GM18505 (cell line): ENCODE data around the gene C12orf57.

Experiments
- ATAC-seq: cut with Tn5 transposase; IDR thresholded peaks from one replicate; pipeline ENCODE4 v1.9.1; 2021; ENCODE audit not compliant: unreplicated experiment
- POLR2A ChIP-seq: IDR thresholded peaks from 4 replicates; pipeline ENCODE4 v1.6.1; 2011; ENCODE audit warnings: borderline replicate concordance; ENCODE audit not compliant: insufficient read depth, insufficient read length; ENCODE audit errors: extremely low read depth

The C12orf57 gene

DNA sequence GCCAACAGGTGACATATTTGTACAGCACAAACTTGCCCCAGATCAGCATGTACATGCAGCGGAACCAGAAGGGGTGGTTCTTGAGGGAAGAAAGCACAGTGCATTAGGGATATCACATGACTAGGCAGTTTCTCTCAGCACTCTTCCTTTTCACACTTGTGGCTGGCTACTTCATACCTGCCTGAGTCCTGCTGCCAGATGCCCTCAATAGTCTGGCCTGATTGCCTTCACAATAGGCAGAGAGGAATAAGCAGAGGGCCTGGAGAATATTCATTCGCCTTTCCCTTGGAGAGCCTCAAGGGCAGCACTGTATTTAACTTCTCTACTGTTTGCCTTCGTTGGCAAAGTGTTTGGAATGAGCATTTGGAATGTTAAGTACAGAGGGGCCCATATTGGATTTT, 34.8 kb downstream of the C12orf57 start:
- no peak for TF ChIP-seq POLR2A
- no peak for ATAC-seq

DNA sequence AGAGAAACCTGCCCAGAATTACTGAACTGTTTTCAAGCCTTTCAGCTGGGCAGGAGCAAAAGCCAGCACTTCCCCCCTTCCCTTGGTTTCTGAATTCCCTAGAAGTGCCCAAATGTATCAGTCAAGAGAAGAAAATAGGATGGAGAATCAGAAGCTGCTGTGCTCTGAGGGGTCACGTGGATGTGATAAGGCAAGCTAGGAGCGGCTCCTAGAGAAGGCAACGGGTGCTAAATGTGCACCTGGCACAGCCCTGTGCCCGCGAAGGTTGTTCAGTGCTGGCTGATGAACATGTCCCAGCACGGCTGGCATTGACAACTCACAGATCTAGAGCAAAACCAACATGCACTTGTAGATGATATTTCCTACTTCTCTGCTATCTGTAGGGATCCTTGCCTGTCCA, 35.2 kb downstream of the C12orf57 start:
- no peak for ATAC-seq
- no peak for TF ChIP-seq POLR2A

DNA sequence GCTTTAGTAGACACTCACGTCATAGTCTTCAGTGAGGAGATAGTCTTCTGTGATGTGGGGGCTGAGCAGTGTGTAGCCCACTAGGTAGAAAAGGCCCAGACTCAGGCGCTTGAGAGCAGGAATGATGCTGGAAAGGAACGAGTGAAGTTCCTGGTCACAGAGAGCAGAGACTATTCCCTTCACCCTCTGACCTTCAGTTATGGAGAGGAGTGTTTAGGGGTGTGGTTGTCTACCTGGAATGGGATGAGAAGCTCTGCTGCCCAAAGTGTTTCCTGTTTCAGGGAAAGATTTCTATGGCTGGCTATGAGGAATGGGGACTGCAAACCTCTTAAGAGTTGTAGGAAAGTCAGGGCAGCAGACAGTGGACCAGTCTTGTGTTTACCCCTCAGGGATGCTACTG, 35.6 kb downstream of the C12orf57 start:
- no peak for TF ChIP-seq POLR2A
- ATAC-seq, result no peak

DNA sequence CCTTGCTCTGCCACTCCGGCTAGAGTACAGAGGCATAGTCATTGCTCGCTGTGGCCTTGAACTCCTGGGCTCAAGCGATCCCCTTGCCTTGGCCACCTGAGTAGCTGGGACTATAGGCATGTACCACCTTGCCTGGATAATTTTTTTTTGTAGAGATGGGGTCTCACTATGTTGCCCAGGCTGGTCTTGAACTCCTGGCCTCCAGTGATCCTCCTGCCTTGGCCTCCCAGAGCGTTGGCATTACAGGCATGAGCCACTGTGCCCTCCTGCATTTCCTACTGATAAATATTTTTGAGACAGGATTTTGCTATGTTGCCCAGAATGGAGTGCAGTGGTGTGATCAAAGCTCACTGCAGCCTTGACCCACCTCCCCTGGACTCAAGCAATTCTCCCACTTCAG, 36.3 kb downstream of the C12orf57 start:
- no peak for ATAC-seq

DNA sequence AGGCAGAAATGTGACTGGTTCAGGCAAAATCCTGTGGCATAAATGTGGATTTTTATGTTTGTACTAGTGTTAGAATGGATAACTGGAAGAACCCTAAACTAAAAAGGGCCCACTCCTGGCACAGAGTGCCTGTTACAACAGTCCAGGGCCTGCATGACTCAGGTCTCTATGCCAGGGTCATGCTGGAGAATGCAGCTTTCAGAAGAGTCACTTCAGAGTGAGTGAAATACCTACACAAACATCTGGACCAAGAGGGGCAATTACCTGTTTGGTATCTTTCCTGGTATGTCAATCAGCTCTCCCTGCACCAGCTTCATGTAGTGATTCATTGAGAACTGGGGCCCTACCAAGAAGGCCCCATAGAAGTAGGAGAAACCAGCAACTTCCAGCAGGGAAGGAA, 36.9 kb downstream of the C12orf57 start:
- no peak for ATAC-seq
- no peak for TF ChIP-seq POLR2A

More for the DNA sequence above, 36.3 kb downstream of the C12orf57 start:
- TF ChIP-seq POLR2A, result no peak

DNA sequence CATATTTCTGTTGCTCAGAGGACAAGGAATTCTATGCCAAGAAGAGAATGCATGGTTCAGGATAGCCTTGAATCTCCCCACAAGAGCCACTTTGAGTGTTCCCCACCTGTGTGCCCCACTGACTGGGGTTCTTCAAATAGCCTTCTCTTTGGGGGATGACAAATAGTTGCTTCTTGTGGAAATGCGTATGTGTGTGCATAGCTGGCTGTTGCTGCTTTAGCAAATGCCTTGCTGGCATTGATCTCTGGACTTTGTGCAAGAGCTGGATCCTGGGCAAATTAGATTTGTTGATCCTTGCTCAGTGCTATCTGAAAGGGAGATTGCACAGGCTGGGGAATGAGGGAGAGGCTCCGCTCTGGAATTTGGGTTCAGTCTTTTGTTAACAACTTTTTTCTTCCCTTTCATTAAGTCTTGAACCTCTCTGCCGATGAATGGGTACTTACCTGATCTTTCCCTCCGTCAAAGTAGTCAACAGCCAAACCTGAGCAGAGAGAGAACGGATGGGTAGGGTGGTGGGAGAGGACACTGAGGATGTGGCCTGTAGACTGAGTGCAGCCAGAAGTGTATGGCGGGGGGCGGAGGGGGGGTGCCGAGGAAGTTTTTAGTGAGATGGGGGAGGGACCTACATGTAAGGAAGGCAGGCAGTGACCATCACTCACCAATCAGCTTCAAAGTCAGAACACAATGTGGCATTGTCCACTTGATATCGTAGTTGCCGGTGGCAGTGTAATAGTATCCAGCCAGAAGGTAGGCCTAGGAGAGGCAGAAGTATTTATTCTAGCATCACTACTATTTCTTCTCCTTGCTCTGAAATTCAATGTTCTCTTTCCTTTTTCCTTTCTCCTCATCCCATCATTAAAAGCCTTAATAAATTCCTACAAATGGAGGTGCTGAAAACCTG, 37.6 kb downstream of the C12orf57 start:
- no peak for ATAC-seq
- TF ChIP-seq POLR2A, result no peak

DNA sequence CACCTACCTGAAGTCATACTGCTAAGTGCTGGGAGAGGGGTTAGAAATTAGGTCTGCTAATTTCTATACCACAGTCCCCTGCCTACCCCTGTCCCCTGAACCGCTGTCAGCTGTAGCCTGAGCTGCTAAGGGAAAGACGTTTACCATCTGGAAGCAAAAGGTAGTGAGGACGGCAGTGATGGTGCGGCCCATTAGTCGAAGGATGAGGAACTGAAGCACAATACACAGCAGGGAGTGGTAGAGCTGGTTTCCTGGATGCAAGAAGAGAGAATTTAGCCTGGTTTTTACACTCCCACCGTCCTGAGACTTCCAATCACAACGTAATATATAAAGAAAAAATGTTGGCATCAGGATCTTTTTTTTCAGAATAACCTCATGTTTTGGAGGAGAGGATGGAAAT, 38.7 kb downstream of the C12orf57 start:
- TF ChIP-seq POLR2A, result no peak
- no peak for ATAC-seq

DNA sequence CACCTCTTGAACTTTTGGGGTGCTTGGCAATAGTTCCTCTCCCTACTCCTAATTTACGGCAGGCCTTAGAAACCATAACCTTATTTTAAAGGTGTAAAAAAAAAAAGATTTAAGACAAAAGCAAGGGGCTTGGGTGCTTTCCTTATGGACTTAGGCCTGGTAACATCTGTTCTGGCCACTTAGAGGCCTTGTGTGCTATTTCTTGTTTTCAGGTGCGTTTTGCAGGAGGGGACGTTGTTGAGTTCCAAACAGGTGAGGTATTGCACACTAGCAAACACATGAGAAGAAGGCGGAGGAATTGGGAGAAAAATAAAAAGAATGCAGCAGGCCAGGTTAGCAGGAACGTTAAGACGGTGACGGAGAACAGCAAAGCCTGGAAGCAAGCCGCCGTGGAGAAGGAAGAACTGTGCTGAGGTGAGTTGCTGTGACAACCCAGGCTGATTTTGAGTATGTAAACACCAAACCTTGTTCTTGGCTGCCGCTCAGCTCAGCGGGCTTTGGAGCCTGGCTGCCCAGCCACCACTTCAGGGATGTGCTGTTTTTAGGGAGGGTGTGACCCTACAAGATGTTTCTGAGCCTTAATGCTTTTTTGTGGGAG, 44.2 kb downstream of the C12orf57 start:
- no peak for ATAC-seq
- no peak for TF ChIP-seq POLR2A
